Hepatocyte (in vitro differentiated cells): ENCODE measurements around the gene VAC14. TPM values are rescaled to one million over a fixed set of nuclear protein-coding genes. Genes with fewer than 3 reads are reported as not detected.

ENCODE experiments used
- DNase-seq: peaks from one replicate; pipeline ENCODE4 v3.0.0-alpha.2; 2016; ENCODE audit warnings: low spot score
- H2AFZ ChIP-seq: fragments of 200-600 bp; sonication (generic); 2 replicates; pipeline ENCODE4 v1.6.0; 2016; ENCODE audit warnings: antibody characterized with exemption, mild to moderate bottlenecking
- H3K27ac ChIP-seq: fragments of 200-600 bp; sonication (generic); 2 replicates; pipeline ENCODE4 v1.5.1; 2016; ENCODE audit warnings: mild to moderate bottlenecking
- H3K27me3 ChIP-seq: fragments of 200-600 bp; sonication (generic); 2 replicates; pipeline ENCODE4 v1.6.1; 2016
- H3K36me3 ChIP-seq: fragments of 200-600 bp; sonication (generic); replicated peaks from 2 replicates; pipeline ENCODE4 v1.5.1; 2016; ENCODE audit warnings: low read depth; ENCODE audit not compliant: insufficient read depth
- H3K4me1 ChIP-seq: fragments of 200-600 bp; sonication (generic); 2 replicates; pipeline ENCODE4 v1.5.1; 2016; ENCODE audit warnings: mild to moderate bottlenecking, moderate library complexity; ENCODE audit not compliant: insufficient read depth
- H3K4me2 ChIP-seq: fragments of 200-600 bp; sonication (generic); 2 replicates; pipeline ENCODE4 v1.6.0; 2016
- H3K4me3 ChIP-seq: fragments of 200-600 bp; sonication (generic); 2 replicates; pipeline ENCODE4 v1.5.1; 2016; ENCODE audit warnings: mild to moderate bottlenecking
- H3K79me2 ChIP-seq: fragments of 200-600 bp; sonication (generic); 2 replicates; pipeline ENCODE4 v1.6.0; 2017; ENCODE audit warnings: mild to moderate bottlenecking
- H3K9me2 ChIP-seq: fragments of 200-600 bp; sonication (generic); replicated peaks from 2 replicates; pipeline ENCODE4 v1.6.0; 2017; ENCODE audit warnings: mild to moderate bottlenecking; ENCODE audit not compliant: insufficient read depth
- H3K9me3 ChIP-seq: fragments of 200-600 bp; sonication (generic); 2 replicates; pipeline ENCODE4 v1.5.1; 2016; ENCODE audit warnings: low read depth, mild to moderate bottlenecking
- H4K20me1 ChIP-seq: fragments of 200-600 bp; sonication (generic); 2 replicates; pipeline ENCODE4 v1.6.0; 2016; ENCODE audit warnings: mild to moderate bottlenecking; ENCODE audit not compliant: insufficient read depth, poor library complexity, severe bottlenecking
- EZH2 ChIP-seq: fragments of 200-600 bp; sonication (generic); IDR thresholded peaks from 2 replicates; pipeline ENCODE4 v1.6.1; 2016; ENCODE audit warnings: antibody characterized with exemption, mild to moderate bottlenecking, borderline replicate concordance
- EZH2phosphoT487 ChIP-seq: fragments of 200-600 bp; sonication (generic); IDR thresholded peaks from one replicate; pipeline ENCODE4 v1.6.1; 2018; ENCODE audit warnings: antibody characterized with exemption, mild to moderate bottlenecking, low read depth, moderate library complexity; ENCODE audit not compliant: unreplicated experiment, severe bottlenecking
- WGBS: methylation state at CpG from one replicate; pipeline ENCODE4 v1.1.6; 2016; ENCODE audit warnings: low lambda C conversion rate; ENCODE audit errors: missing lambda C conversion rate; 5-methylcytosine and 5-hydroxymethylcytosine counted together
- polyA plus RNA-seq: library from polyadenylated mRNA; unstranded; fragments of >200 nt; fragmentation: Nextera tagmentation; extraction: Ambion mirVana; gene quantifications from 2 replicates; pipeline ENCODE4 v1.2.1, GENCODE V29; 2016
- total RNA-seq: library from RNA; depleted of rRNA; stranded (reverse); fragments of >200 nt; gene quantifications from 2 replicates; pipeline ENCODE4 v1.2.3, GENCODE V29; 2014
- TF ChIP-seq, protein P1 (sequence below): fragments of 200-600 bp; sonication (generic); IDR thresholded peaks from 2 replicates; pipeline ENCODE4 v1.5.1; 2016; ENCODE audit warnings: antibody characterized with exemption, mild to moderate bottlenecking; ENCODE audit not compliant: poor library complexity

VAC14 gene
- total and polyA plus RNA-seq, 2 experiments from 2014 or later, result 35.8 to 49.4 TPM

DNA sequence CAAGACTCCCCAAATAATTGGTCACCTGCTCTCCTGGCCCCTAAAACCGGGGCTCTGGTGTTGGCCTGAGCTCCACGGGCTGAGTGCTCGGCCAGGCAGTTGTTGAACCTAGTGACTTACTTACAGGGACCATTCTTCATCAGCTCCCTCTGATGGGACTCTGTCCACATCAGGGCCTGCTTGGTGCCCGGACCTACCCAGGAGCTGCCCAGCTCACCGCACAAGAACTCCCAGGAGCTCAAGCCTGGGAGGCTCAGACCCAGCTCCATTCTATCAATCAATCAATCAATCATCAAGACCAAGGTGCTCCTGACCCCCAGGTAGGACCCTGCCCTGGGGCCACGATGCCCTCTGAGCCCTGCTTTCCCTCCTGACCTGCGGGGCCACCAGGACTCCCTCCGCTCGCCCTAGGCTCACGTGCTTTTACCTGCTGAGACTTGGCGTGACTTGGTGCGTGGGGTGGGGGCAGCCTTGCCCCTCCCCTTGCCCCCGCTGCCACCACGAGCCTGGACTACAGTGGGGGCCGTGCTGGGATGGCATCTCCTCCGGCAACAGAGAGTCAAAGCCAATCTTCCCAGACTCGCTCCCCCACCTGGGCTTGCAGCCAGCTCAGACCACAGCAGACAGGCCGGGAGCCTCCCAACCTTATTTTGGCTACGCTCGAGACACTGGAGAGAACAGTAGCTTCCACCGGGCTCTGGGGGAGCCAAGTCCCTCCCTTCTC, 138.9 kb downstream of the VAC14 start:
- Histone ChIP-seq H2AFZ (no peak overlapping the region), H3K4me2 (no peak overlapping the region), H3K9me2 (no peaks in the 10 kb centered on the region), H3K27ac (no peak overlapping the region), H3K4me3 (no peak overlapping the region), H3K4me1 (no peaks in the 10 kb centered on the region), H3K9me3 (no peaks in the 10 kb centered on the region), H3K27me3 (no peaks in the 10 kb centered on the region), H4K20me1 (peaks cover 2% of the 10 kb centered on the region), H3K36me3 (no peaks in the 10 kb centered on the region), H3K79me2 (no peaks in the 10 kb centered on the region)
- TF ChIP-seq, protein P1, sequence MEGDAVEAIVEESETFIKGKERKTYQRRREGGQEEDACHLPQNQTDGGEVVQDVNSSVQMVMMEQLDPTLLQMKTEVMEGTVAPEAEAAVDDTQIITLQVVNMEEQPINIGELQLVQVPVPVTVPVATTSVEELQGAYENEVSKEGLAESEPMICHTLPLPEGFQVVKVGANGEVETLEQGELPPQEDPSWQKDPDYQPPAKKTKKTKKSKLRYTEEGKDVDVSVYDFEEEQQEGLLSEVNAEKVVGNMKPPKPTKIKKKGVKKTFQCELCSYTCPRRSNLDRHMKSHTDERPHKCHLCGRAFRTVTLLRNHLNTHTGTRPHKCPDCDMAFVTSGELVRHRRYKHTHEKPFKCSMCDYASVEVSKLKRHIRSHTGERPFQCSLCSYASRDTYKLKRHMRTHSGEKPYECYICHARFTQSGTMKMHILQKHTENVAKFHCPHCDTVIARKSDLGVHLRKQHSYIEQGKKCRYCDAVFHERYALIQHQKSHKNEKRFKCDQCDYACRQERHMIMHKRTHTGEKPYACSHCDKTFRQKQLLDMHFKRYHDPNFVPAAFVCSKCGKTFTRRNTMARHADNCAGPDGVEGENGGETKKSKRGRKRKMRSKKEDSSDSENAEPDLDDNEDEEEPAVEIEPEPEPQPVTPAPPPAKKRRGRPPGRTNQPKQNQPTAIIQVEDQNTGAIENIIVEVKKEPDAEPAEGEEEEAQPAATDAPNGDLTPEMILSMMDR, result no peak
- TF ChIP-seq EZH2phosphoT487, result no peak
- TF ChIP-seq EZH2, result no peak
- no peak for DNase-seq
- 85% methylated on average over 21 of the region's 21 CpGs for WGBS

DNA sequence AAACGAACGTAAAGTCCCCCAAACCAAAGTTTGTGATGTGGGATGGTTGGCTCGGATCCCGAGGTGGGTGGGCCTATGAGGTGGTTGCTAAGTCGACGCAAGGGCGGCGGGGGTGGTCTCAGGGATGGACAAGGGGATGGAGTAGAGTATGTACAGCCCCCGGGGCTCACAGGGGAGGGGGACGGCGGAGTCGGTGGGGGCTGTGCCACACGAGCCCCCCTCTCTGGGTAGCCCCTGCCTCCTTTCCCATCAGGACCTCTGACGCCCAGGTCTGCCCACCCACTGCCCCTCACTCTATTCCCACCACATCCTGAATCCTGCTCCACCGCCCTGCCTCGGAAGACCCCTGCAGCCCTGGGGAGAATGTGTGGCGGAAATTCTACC, 139.4 kb downstream of the VAC14 start:
- H2AFZ ChIP-seq, result no peak overlapping the region
- H3K4me1 ChIP-seq, result no peaks in the 10 kb centered on the region
- TF ChIP-seq, protein P1, result no peak
- TF ChIP-seq EZH2phosphoT487 (no peak), EZH2 (no peak)
- H3K9me2 ChIP-seq, result no peaks in the 10 kb centered on the region
- no peaks in the 10 kb centered on the region for H3K9me3 ChIP-seq
- no peak overlapping the region for H3K4me3 ChIP-seq
- no peaks in the 10 kb centered on the region for H3K79me2 ChIP-seq
- no peaks in the 10 kb centered on the region for H3K36me3 ChIP-seq
- DNase-seq, result no peak
- no peak overlapping the region for H3K4me2 ChIP-seq
- H4K20me1 ChIP-seq, result peaks cover 2% of the 10 kb centered on the region
- 93% methylated on average over 12 of the region's 17 CpGs for WGBS
- no peak overlapping the region for H3K27ac ChIP-seq
- H3K27me3 ChIP-seq, result no peaks in the 10 kb centered on the region

DNA sequence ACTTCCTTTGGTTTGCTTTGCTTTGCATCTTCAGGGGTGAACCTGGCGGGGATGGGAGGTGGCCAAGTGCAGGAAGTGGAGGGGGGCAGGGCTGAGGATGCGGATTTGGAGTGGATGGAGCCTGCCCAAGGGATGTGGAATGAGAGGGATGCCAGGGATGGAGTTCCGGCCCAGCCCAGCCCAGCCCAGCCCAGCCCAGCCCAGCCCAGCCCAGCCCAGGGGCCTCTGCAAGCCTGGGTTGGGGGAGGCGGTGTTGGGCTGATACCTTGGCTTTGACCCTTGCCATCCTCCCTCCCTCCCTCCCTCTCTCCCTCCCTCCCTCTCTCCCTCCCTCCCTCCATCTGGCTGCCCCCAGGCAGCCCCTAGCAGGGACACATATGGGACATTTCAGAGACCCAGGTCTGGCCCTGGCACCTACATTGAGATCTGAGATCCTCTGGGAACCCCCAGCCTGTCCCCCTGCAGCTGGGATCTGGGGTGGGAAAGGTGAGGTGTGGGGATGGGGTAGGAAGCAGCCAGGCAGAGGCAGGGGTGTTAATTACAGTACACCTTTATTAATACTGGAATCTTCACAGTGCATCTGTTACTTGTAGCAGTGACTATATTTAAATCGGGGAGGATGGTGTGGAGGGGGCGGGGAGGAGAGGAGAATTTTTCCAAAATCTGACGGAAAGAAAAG, 140.1 kb downstream of the VAC14 start:
- Histone ChIP-seq H3K27me3 (no peaks in the 10 kb centered on the region), H3K9me2 (no peaks in the 10 kb centered on the region), H3K4me3 (no peak overlapping the region), H3K79me2 (no peaks in the 10 kb centered on the region), H3K4me2 (no peak overlapping the region), H3K27ac (no peak overlapping the region), H2AFZ (no peak overlapping the region), H3K9me3 (no peaks in the 10 kb centered on the region), H3K4me1 (no peaks in the 10 kb centered on the region), H3K36me3 (no peaks in the 10 kb centered on the region), H4K20me1 (peaks cover under 1% of the 10 kb centered on the region)
- DNase-seq, result no peak
- TF ChIP-seq, protein P1, result no peak
- no peak for TF ChIP-seq EZH2phosphoT487
- TF ChIP-seq EZH2, result no peak
- 86% methylated on average over 4 of the region's 7 CpGs for WGBS
